GM23338 (cell line): ENCODE results near the gene SPEM1.

Experiments used
- CTCF ChIP-seq, 2 experiments: fragments of 200-600 bp in 1 of 2; sonication (generic) in 1 of 2; conservative IDR thresholded peaks; 2 replicates each; pipeline versions ENCODE4 v1.5.1 to v1.6.1; 2016 to 2017; ENCODE audit warnings: antibody characterized with exemption in 2 of 2, low read depth in 2 of 2, mild to moderate bottlenecking in 2 of 2, moderate library complexity in 1 of 2
- EZH2 ChIP-seq: fragments of 200-600 bp; sonication (generic); IDR thresholded peaks from one replicate; pipeline ENCODE4 v1.8.0; 2017; ENCODE audit warnings: antibody characterized with exemption, mild to moderate bottlenecking, low read depth; ENCODE audit not compliant: unreplicated experiment
- EZH2phosphoT487 ChIP-seq: fragments of 200-600 bp; sonication (generic); IDR thresholded peaks from one replicate; pipeline ENCODE4 v1.8.1; 2018; ENCODE audit warnings: antibody characterized with exemption; ENCODE audit not compliant: unreplicated experiment
- JUNB ChIP-seq: IDR thresholded peaks from one replicate; pipeline ENCODE4 v1.6.1; 2016; ENCODE audit warnings: antibody characterized with exemption; ENCODE audit not compliant: unreplicated experiment
- POLR2AphosphoS5 ChIP-seq: IDR thresholded peaks from 2 replicates; pipeline ENCODE4 v1.6.1; 2016; ENCODE audit warnings: antibody characterized with exemption, low read depth
- ZNF331 ChIP-seq: fragments of 250-450 bp; sonication (Bioruptor Pico); IDR thresholded peaks from 2 replicates; pipeline ENCODE4 v1.5.0; 2020; ENCODE audit warnings: low read depth, mild to moderate bottlenecking, moderate library complexity

DNA sequence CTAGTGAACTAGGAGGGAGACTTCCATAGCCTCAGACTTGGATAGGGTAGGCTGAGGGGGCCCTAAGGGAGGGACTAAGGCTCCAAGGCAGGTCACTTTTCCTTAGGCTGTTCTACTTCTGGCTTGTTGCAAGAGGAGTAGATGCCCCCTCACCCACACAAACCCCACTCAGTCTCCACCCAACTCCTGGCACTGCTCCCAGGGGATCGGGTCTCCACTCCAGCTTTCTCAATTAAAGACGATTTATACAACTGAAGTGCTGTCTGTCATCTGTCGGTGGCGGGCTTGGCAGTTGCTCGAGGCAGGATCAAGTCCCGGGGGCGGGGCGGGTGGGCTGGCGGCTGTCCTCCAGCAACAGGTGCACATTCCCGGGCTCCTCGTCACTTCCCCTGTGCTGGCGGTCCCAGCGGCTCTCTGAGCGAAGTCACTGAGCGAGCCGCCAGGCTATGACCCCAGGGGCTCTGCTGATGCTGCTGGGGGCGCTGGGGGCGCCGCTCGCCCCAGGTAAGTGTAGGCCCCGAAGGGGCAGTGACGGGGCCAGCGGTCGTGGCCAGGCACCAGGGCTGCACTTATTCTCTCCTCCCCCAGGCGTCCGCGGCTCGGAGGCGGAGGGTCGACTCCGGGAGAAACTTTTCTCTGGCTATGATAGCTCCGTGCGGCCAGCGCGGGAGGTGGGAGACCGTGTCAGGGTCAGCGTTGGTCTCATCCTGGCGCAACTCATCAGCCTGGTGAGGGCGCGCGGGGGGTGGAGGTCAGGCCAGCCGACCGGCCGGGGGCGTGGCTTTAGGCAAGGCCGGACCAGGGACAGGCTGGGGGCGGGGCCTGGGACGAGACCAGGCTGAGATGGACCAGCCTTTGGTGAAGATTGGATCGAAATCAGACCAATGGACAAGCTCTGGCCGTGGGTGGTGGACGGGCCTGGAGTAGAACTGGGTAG is 24.8 kb downstream of the SPEM1 start, which contains the start of gene CHRNB1:
- TF ChIP-seq CTCF (conservative IDR thresholded peaks at IDR 0.05; ENCODE audit: low read depth in 2 of 2) (peak in 1 of 2 experiments; percentile 37; a peak in 2 of 4 replicates), EZH2 (no peak), ZNF331 (CRISPR knock-in tag) (no peak), POLR2AphosphoS5 (peak; percentile 63), JUNB (no peak), EZH2phosphoT487 (no peak)
